AG09309 (cell line): ENCODE data around the gene KCTD1.

Experiments
- DNase-seq: peaks from one replicate; pipeline ENCODE4 v3.0.0-alpha.2; 2010; ENCODE audit warnings: low read depth
- H3K4me3 ChIP-seq: 2 replicates; pipeline ENCODE4 v1.5.1; 2011; ENCODE audit warnings: mild to moderate bottlenecking, low read depth, low read length, moderate library complexity; ENCODE audit not compliant: control insufficient read depth
- CTCF ChIP-seq: IDR thresholded peaks from 2 replicates; pipeline ENCODE4 v1.5.1; 2011; ENCODE audit warnings: mild to moderate bottlenecking, low read depth, low read length, inconsistent platforms; ENCODE audit not compliant: insufficient read depth, control insufficient read depth; ENCODE audit errors: missing control alignments

KCTD1 gene

GRCh38 chr18:26524504-26525351 lies 23.6 kb downstream of the KCTD1 start:
- TF ChIP-seq CTCF = no peak
- no peak overlapping the region for H3K4me3 ChIP-seq
- DNase-seq = no peak

- DNase-seq = no peak
- H3K4me3 ChIP-seq = no peak overlapping the region
- TF ChIP-seq CTCF = no peak
These were observed 24.4 kb downstream of the KCTD1 start for GRCh38 chr18:26524002-26524401.

- TF ChIP-seq CTCF = no peak
- DNase-seq = no peak
- H3K4me3 ChIP-seq = no peak overlapping the region
These were observed 26.7 kb downstream of the KCTD1 start for GRCh38 chr18:26521617-26522016.

GRCh38 chr18:26520974-26521373 lies 27.4 kb downstream of the KCTD1 start:
- no peak overlapping the region for H3K4me3 ChIP-seq
- no peak for DNase-seq
- no peak for TF ChIP-seq CTCF

GRCh38 chr18:26519114-26519513 lies 29.2 kb downstream of the KCTD1 start:
- no peak overlapping the region for H3K4me3 ChIP-seq
- no peak for TF ChIP-seq CTCF
- no peak for DNase-seq

GRCh38 chr18:26516964-26517363 lies 31.4 kb downstream of the KCTD1 start:
- no peak for DNase-seq
- no peak for TF ChIP-seq CTCF

More at GRCh38 chr18:26516964-26517363, 31.4 kb downstream of the KCTD1 start:
- H3K4me3 ChIP-seq = no peak overlapping the region
